Stimulated activated CD4-positive, alpha-beta T cell treated with anti-CD3 and anti-CD28 coated beads, Interleukin-4, amount 100 ng/mL, for 4 hours (primary cell): ENCODE data around the gene SLBP.

Experiments used
- DNase-seq, 2 experiments: peaks; one replicate each; pipeline ENCODE4 v3.0.0-alpha.2; 2020

Gene SLBP

DNA sequence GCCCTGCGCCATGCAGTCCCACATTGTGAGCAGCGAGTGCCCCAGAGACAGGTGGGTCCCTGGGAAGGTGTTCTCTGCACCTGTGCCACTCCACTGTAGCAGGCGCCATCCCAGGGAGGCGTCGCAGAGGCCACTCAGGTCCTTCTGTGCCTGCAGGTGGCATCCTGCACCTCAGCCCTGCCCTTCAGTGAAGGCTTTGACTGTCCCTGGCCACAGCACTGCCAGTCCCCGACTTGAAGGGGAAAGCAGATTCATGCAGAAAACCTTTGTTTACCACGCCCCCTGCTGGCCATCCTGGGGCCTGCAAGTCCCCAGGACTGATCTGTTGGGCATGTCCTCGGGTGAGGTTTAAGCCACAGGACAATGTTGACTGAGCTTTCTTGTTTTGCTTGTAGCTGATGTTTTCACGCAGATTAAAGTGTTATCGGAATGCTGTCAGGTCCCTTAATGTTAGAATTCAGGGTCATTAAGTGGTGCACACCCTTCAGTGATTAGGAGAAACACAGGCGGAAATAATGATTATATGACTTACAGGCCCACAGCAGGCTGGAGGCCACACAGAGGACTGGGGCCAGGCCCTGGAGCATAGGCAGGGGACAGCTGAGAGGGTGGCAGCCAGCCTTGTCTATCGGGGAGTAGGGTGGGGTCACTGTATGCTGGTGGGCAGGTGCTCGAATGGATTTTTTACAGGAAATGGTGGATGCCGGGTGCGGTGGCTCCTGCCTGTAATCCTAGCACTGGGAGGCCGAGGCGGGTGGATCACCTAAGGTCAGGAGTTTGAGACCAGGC lies 14.2 kb upstream of the SLBP start:
- DNase-seq, result peak; percentile 80 to 88

GRCh38 chr4:1725521-1725920 lies 13.4 kb upstream of the SLBP start:
- no peak for DNase-seq

DNA sequence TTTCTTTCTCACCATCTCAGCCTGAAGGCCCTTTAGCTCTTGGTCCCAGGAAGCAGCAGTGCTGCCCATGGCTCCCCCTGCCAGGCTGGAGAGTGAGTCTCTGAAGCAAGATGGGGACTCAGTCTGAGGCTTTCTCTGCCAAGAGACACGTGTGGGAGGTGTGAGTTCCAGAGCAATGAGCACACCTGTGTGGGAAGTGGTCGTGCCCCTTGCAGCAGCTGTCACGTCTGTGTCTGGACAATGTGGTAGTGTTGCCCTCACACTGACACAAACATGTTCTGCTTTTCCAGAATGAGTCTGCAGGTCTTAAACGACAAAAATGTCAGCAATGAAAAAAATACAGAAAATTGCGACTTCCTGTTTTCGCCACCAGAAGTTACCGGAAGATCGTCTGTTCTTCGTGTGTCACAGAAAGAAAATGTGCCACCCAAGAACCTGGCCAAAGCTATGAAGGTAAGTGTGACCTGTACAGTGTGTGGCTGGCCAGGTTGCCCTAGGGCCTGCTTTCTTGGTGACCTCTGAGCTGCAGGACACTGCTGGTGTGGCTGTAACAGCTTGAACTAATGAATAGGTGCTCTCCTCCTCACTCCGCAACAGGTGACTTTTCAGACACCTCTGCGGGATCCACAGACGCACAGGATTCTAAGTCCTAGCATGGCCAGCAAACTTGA lies 11.1 kb upstream of the SLBP start:
- peak; percentile 51 to 56 for DNase-seq

DNA sequence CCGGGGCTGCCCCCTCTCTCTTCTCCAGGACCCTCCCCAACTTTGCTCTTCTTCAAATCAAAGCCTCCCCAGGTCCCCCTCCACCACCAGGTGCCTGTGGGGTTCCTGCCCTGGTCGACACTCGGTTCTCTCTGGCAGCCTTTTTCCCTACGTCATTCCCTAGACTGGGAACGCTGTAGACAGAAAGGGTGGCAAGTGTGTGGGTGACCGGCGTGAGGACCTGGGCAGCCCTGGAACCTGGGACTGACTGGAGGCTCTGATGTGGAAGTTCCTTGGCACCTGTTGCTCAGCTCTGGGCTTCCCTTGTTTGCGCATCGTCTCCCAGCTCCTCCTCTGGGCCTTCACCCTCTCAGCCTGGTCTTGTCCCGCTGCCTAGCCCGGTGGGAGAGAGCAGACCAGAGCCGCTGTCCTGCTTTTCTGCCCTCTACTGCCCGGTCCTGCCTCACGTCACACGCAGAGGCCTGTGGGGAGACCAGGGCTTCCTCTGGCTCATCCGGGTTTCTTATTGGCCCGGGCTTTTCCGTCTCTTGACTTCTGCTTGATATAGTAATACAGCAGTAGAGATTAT lies 10.5 kb upstream of the SLBP start:
- no peak for DNase-seq

DNA sequence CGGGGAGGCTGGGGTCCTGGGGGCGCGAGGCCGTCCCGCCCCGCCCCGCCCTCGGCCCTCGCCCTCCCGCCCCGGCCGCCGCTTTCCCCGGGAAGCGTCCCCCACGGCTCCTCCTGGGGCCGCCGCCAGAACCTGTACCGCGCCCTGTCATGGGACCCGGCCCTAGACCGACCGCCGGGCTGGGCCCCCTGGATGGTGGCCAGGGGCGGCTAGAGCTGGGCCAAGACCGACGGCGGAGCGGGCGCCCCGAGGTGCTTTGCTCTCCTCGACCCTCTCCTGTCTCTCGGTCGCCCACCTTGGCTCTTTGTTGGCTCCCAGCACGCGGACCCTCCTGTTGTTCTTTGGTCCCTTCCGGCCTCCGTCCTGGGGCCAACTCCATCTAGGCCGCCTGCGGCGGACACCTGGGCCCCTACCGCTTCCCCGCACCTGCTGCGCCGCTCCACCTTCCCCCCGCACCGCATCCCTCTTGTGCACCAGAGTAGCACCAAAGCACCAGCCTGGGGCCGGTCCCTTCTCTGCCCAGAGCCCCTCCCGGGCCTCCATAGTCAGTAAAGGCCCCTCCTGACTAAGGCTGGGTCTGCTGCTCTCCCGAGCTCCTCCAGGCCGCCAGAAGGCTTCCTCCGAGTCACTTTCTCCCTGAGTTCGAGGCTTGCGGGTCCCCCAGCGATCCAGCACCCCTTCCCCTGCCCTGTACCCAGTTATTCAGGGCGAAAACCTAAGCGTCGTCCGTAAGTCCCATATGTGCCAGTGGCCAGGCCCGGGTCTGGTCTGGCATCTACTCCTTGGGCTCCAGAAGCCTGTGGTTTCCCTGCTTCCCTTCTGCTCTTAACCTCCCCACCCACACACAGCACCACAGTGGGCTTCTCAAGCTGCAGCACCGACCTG lies 9.8 kb upstream of the SLBP start:
- DNase-seq, result no peak

GRCh38 chr4:1721003-1721665 lies 9.0 kb upstream of the SLBP start, which contains the start of the genes TACC3 and TMEM129:
Gene TACC3, plus strand, starts transcription at chr4:1721521. Its CDS starts 1,901 bp downstream, at chr4:1723422.
Gene TMEM129, minus strand, starts transcription at chr4:1721323. Its CDS starts 486 bp downstream, at chr4:1720837.
- peak; percentile 90 to 95 for DNase-seq

GRCh38 chr4:1720163-1720983 lies 8.3 kb upstream of the SLBP start:
- DNase-seq, result peak; percentile 27 to 55

GRCh38 chr4:1718095-1718850 lies 6.2 kb upstream of the SLBP start:
- DNase-seq, result no peak

DNA sequence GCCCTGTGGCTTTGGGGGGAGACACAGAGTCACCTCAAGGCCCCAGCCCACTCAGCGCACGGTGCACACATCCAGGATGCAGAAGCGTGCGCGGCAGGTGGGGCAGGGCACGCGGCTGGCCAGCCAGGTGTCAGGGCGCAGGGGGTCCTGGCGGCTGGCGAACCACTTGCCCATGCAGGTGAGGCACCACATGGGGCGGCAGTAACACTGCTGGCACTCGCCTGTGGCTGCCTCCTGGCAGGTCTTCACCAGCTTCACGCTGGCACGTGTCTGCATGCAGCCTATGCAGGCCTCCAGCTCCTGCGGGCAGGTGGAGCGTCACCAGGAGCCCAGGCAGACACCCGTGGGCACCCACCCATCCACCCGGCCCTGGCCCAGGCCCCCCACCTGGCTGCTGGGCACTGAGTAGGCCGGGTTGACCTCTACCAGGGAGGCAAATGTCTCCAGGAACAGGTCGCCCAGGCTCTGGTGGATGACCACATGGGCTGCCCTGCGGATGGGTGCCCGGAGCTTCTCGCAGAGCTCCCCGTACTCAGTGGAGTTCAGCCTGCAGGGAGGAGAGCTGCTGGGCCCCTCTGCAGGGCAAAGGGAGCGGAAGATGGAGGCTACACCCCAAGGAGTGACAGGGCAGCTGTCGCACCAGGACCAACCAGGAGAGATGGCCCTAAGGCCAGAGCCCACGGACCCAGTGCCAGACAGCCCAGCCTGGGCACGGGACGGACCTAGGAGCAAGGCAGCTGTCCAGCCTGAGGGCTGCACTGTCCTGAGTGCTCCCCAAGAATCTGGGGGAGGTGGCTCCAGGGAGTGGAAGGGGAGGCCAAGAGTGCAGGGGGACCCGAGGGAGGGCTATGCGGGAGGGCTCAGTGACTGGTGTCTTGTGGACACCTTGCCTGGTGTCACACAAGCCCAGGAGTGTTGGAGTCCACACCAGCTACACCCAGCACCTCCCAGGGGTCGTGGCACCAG lies 5.3 kb upstream of the SLBP start:
- DNase-seq, result no peak

DNA sequence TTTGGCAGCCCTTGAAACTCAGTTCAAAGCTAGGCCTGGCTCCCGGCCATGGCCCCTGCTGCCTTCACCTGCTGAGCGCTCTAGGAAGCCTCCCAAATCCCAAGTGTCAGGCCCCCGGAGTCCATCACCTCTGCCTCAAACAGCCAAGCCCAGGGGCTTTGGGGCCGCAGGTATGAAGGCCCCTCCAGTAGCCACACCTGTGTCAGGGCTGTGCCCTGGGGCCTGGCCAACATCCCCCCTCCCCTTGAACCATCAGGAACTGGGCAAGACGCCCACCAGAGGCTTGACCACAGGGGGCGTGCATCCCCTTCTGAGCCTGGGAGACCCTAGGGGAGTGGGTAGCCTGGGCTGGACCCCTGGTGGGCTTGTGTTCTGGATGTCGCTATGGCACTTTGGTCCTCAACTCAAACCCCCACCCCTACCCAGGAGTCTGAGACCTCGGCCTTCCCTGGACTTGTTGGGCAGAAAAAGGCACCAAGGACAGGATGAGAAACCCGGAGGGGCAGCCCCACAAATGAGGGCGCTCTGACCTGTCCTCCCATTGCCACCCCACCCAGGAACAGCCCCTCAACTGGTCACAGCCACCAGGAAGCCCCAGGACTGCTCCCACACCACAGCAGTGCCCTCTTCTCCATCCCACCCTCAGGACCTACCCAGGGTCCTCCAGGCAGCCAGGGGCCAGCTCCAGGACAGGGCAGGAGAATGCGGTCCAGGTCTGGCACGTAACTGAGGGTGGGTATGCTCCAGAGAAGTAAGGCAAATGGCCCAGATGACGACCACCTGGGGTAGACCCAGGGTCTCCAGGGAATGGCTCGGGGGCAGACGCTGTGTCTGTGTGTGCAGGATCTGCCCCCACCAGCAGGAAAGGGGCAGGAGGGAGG lies 4.2 kb upstream of the SLBP start:
- DNase-seq, result no peak

DNA sequence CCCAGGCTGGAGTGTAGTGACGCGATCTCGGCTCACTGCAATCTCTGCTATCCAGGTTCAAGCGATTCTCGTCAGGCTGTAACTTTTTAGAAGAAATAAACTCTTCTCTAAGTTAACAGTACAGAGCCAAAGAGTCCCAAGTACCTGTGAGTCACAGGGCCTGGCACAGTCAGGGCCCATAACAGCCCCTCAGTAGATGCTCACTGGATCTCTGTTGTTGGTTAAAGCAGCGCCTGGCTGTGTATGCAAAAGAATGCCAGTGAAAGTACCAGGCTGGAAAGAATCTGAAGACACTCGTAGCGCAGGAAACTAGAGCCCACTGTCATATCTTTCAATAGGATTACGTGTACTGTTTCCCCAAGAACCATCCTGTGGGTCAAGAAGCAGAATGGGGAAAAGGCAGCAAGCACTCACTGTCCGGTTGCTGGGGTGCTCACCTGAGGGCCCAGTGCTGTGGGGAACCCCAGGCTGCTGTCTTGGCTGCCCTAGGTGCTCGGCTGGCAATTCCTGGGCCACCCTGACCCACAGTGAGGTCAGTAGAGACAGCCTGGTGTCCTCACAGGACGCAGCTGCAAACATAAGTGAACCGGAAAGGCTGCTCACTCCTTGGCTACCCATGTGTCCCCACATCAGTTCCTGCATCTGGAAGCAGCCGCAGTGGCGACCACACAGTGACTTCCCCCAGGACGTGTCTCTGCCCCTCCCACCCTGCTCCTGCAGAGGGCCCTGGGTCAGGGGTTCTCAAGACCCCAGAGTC lies 3.1 kb upstream of the SLBP start:
- no peak for DNase-seq

GRCh38 chr4:1714303-1715001 lies 2.3 kb upstream of the SLBP start:
- DNase-seq, result no peak

DNA sequence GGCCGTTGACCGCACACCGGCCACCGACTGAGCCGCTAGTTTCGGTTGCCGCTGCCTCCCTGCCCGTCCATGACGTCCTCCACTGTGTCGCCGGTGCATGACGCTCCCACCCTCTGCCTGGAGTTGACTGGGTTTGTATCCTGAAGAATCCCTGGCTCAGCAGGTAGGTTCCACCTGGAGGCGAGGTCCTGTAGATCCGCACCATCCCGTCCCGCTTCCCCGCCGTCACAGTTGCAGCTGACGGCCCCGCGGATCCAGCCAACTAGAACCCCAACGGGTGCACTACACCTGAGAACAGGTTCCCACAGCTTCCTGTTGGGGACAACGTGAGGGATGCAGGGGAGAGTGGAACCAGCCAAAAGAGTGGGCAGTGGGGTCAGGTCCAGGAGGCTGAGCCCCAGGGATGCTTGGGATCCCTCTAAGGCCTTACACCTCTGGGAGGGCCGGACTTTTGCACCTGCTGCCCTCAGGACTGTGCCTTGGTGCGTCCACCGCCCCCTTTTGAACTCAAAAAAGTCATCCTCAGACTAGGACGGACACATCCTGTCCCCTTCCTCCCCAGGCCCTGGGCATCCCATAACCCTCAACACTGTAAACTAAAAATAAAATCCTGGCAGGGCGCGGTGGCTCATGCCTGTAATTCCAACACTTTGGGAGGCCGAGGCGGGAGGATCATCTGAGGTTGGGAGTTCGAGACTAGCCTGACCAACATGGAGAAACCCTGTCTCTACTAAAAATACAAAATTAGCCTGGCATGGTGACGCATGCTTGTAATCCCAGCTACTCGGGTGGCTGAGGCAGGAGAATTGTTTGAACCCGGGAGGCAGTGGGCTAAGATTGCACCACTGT lies 1.1 kb upstream of the SLBP start:
- DNase-seq, result no peak

- peak in 1 of 2 experiments; percentile 28 for DNase-seq
These were observed 426 bp downstream of the SLBP start for GRCh38 chr4:1711571-1712215.

- no peak for DNase-seq
These were observed 1.0 kb downstream of the SLBP start for GRCh38 chr4:1711055-1711570.
